Measurements from ENCODE around the gene CCDC178. TPM values are rescaled to one million over a fixed set of nuclear protein-coding genes. Genes with fewer than 3 reads are reported as not detected.

The CCDC178 gene
- total and polyA plus RNA-seq, 2 donors (not counting 3 experiments of a cell fraction or from before 2014, with no cell fraction given) = 0.80 to 1.6 TPM

GRCh38 chr18:33355756-33356155, 84.8 kb downstream of the CCDC178 start:
- no peaks in the 10 kb centered on the region for H3K9me1 ChIP-seq (replicated peaks; ENCODE audit: control insufficient read depth, extremely low read depth, insufficient read depth, low read length)
- BruUV-seq (replicated peaks) = no TSS peak
- FAIRE-seq (no peak), DNase-seq (ENCODE audit: low read depth, low spot score) (no peak)
- no peak overlapping the region for H3K4me2 ChIP-seq (ENCODE audit: insufficient read depth, low read length)
- CTCF ChIA-PET = interaction anchor here (1.2 kb wide), 1 partner anchor 9 kb away, joined by 3 read pairs; no protein-coding TSS in a partner anchor
- H3K27ac ChIP-seq (ENCODE audit: insufficient read depth, low read depth, low read length) = no peak overlapping the region
- H3K27me3 ChIP-seq (ENCODE audit: control insufficient read depth in 2 of 2, insufficient read depth in 2 of 2, low read length in 2 of 2) = no peaks in the 10 kb centered on the region
- no peak overlapping the region for H3K4me3 ChIP-seq (replicated peaks in 1 of 3; ENCODE audit: insufficient read depth in 1 of 3, low read depth in 1 of 3, low read length in 3 of 3)
- H3K9ac ChIP-seq (replicated peaks; ENCODE audit: extremely low read depth, insufficient read depth, low read length) = no peak overlapping the region
- no peak for TF ChIP-seq CTCF (IDR thresholded peaks at IDR 0.05; ENCODE audit: extremely low read depth in 1 of 2, insufficient read depth in 1 of 2, low read depth in 1 of 2, low read length in 2 of 2)
- TF ChIP-seq POLR2AphosphoS5 (IDR thresholded peaks at IDR 0.05; ENCODE audit: insufficient read depth, low read depth, low read length) = no peak
- no peak for TF ChIP-seq GATA2 (IDR thresholded peaks at IDR 0.05; ENCODE audit: insufficient read depth, insufficient read length, low read depth, low read length)
- no peak for TF ChIP-seq POLR2A (IDR thresholded peaks at IDR 0.05; ENCODE audit: low read depth, low read length)
- TF ChIP-seq MAX (IDR thresholded peaks at IDR 0.05; ENCODE audit: insufficient read depth, insufficient read length) = no peak
- no peak for TF ChIP-seq MYC (IDR thresholded peaks at IDR 0.05; ENCODE audit: low read depth, low read length)
- no peak for TF ChIP-seq JUN (IDR thresholded peaks at IDR 0.05; ENCODE audit: borderline replicate concordance, insufficient read depth, insufficient read length, low read depth)
- no peak for TF ChIP-seq EZH2 (IDR thresholded peaks at IDR 0.05; ENCODE audit: borderline replicate concordance, low read depth, low read length, severe bottlenecking)
- dilution Hi-C loops (cut with MboI; ENCODE audit: extremely low pct_ligation_motif_present, low sequenced_read_pairs) (no loop called here), intact Hi-C loops (cut with micrococcal nuclease) (no loop called here)
- H3K36me3 ChIP-seq (ENCODE audit: control insufficient read depth in 2 of 2, extremely low read depth in 1 of 2, insufficient read depth in 2 of 2, low read length in 2 of 2) = no peaks in the 10 kb centered on the region
- H3K79me2 ChIP-seq (ENCODE audit: control insufficient read depth, insufficient read depth, low read length) = no peaks in the 10 kb centered on the region
- no peak overlapping the region for H2AFZ ChIP-seq (ENCODE audit: low read depth, low read length)
- POLR2A ChIA-PET = no interaction called here
- H3K9me3 ChIP-seq (replicated peaks; ENCODE audit: control insufficient read depth, insufficient read depth, low read length) = no peaks in the 10 kb centered on the region
- H3K4me1 ChIP-seq (ENCODE audit: control insufficient read depth, extremely low read depth, insufficient read depth, low read length) = no peaks in the 10 kb centered on the region
- H4K20me1 ChIP-seq (replicated peaks; ENCODE audit: control insufficient read depth, extremely low read depth, insufficient read depth, low read length) = no peaks in the 10 kb centered on the region
